Epithelial cell of prostate (primary cell): Measurements from ENCODE around the gene ADARB1.

Source experiments
- DNase-seq: peaks from one replicate; pipeline ENCODE4 v3.0.0-alpha.2; 2011; ENCODE audit warnings: low read depth, low spot score
- H3K27ac ChIP-seq: fragments of 450-650 bp; 2 replicates; pipeline ENCODE4 v1.5.1; 2017; ENCODE audit warnings: mild to moderate bottlenecking

Gene ADARB1

DNA sequence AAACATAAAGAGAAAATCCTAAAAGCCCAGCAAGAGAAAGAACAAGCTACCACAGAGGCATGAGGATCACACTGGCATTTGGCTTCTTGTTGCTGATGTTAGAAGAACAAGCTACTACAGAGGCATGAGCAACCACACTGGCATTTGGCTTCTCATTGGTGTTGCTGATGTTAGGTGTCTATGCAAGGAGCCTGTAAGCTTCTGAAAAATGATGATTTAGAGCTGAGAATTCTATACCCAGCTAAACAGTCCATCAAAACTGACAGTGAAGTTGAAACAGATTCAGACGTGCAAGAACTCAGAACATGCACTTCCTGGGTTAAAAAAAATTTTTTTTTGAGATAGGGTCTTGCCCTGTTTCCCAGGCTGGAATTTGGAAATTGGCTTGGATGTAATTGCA, 37.8 kb upstream of the ADARB1 start:
- no peak for DNase-seq
- no peak overlapping the region for H3K27ac ChIP-seq

DNA sequence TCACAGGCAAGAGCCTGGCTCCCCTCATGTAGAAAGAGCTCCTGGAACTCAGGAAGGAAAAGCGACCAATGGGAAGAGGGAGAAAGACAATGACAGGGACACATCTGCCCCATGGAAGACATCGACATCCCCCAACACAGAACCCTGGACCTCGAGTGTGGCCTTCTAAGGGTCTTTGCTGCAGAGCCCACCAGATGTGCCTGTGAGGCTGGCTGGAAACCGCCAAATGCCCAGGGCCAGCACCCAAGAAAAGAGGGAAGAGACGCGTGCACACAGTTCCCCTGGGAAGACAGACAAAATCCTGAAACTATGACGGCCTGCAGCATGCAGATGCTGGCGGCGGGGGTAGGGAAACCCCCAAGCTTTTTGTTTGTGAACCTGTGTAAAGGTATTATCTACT, 36.4 kb upstream of the ADARB1 start:
- no peak overlapping the region for H3K27ac ChIP-seq
- no peak for DNase-seq

DNA sequence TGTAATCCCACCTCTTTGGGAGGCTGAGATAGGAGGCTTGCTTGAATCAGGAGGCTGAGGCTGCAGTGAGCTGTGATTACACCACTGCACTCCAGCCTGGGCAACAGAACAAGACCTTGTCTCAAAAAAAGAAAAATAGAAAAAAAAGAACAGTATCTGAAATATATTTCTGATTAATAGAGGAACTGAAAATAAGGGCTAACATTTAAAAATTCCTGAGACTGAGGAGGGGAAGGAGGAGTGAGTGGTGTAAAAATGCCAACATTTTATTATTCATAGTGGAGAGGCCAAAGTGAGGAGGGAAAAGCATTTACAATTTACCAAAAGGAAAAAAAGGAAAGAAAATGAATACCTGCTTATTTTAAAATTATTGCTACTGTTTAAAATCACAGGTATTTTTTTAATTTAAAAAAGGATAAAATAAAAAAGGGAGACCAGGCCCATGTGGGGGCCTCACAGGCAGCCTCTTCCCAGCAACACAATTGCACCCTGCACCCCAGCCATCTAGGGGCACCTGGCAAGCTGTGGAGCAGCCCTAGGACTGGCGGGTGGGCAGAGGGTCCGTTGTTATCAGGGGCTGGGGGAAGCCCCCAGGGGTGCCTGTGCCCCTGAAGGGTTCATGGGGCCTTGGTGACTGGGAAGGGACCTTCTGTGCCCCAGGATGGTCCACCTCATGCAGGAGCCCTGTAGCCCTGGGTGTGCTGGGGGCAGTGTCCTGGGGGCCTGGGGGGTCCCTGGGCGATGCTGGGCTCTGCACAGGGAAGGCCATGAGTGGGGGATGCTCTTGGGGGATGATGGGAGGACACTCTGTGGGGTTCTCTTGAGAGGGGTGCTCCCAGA, 34.8 kb upstream of the ADARB1 start:
- DNase-seq = no peak
- H3K27ac ChIP-seq = no peak overlapping the region

DNA sequence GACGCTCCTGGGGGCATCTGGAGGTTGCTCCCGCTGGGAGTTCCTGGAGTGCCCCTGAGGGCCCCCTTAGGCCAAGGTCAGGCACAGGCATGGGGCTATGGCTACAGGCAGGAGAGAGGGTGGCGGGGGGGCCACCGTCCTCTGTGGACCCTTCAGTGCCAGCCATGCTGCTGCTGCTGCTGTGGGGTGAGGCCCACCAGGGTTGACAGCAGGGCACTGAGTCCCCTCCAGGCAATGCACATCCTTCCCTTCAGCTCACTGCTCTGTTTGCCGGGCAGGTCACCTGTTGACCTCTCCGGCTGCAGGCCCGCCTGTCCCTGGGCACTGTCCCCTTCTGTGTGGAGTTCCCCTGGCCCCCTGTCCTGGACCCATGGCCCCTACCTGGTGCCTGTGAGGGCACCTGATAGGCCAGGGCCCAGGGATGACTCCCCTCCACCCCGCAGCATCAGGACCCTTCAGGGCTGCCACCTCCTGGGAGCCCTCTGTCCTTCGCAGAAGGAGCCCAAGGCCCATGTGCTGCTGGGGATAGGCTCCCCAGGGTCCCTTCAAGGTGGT, 34.1 kb upstream of the ADARB1 start:
- no peak for DNase-seq

DNA sequence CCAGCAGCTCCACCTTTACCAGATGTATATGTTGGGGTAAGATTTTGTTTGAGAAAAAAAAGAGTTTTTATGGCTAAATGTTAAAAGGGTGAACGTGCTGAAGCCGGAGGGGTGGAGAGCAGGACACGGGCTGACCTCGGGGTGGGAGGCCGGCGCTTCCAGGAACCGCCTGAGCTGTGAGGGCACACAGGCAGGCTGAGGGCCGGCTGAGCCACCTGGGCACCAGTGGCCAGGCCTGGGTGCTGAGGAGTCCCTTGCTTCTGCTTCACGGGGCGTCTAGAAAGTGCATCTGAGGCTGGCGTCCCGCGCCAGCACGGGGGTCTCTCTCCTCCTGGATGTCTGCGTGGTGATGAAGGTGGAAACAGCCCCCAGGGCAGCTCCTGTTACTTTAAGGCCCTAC, 33.6 kb upstream of the ADARB1 start:
- DNase-seq = no peak
- no peak overlapping the region for H3K27ac ChIP-seq

More for the DNA sequence above, 34.1 kb upstream of the ADARB1 start:
- H3K27ac ChIP-seq = no peak overlapping the region

DNA sequence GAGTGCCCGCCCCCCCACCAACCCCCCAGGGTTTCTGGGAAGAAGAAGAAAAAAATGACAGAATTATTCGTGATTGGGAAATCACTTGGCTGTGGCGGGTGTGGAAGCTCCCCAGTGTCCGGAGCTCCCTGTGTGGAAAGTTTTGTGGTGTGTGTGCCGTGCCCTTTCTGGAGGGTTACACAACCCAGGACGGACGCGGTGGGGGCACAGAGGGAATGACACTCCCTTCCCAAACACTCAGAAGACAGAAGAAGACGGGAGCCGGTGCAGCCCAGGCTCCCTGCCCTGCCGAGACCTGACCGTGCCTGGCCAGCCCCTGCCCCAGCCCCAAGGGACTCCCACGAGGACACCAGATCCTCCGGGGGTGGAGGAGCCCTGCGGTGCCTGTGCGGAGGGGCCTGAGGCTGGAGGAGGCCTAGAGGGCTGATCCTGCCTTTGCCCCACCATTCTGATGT, 33.0 kb upstream of the ADARB1 start:
- H3K27ac ChIP-seq = no peak overlapping the region
- no peak for DNase-seq

DNA sequence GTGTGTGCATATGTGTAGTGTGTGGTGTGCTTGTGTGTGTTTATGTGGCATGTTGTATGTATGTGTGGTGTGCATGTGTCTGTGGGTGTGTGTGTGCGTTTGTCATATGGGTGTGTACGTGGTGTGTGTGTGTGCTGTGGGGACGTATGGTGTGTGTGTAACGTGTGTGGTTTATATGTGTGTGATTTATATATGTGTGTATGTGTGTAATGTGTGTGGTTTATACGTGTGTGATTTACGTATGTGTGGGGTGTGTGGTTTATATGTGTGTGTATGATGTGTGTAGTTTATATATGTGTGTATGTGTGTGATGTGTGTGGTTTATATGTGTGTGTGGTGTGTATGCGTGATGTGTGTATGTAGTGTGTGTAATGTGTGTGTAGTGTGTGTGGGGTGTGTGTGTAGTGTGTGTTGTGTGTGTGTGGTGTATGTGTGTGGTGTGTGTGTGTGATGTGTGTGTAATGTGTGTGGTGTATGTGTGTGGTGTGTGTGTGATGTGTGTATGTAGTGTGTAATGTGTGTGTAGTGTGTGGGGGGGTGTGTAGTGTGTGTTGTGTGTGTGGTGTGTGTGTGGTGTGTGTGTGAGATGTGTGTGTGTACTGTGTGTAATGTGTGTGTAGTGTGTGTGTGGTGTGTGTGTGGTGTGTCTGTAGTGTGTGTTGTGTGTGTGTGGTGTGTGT, 32.3 kb upstream of the ADARB1 start:
- no peak overlapping the region for H3K27ac ChIP-seq
- DNase-seq = no peak

DNA sequence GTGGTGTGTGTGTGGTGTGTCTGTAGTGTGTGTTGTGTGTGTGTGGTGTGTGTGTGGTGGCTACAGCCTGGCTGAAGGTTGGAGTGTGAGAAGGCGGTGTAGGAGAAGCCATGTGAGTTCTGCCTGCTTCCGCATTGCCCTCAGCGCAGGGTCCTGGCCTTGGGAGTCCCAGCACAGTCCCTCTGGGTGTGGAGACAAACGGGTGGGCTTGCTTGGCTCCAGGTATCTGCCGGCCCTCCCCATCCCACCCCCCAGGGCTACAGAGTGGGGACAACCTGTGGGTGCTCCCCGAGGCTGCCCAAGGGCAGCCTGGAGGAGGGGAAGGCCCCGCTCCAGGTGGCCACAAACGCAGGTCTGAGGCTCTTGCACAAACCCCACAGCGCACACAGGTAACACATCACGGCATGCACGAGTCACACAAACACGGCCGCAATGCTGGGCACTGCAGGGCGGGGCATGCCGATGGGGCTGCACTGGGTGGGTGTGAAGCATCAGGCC, 31.7 kb upstream of the ADARB1 start:
- H3K27ac ChIP-seq = no peak overlapping the region
- no peak for DNase-seq

DNA sequence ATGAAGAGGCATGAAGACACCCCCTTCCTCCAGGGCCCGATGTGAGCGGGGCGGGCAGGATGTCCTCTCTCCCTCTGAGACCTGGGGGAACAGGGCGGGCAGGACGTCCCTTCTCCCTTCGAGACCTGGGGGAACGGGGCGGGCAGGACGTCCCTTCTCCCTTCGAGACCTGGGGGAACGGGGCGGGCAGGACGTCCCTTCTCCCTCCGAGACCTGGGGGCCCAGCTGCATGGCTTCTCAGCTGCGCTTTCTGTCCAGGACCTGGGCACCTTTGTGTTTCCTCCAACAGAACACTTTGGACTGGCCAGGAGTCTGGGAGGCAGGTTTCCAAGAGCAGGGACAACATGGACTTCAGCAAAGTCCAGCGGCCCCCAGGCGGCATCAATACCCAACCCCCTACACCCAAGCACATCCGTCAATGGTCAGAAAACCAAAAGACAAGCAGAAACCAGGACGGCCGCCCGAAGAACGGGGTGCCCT, 30.8 kb upstream of the ADARB1 start:
- no peak overlapping the region for H3K27ac ChIP-seq
- no peak for DNase-seq

DNA sequence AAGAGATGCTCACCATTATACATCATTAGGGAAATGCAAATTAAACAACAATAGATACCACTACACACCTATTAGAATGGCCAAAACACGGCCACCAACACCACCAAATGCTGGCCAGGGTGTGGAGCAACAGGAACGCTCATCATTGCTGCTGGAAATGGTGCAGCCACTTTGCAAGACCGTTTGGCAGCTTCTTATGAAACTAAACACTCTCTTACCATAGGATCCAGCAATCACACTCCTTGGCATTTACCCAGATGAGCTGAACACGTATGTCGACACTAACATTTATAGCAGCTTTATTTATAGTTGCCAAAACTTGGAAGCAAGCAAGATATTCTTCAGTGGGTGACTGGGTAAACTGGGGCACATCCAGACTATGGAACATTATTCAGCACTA, 28.9 kb upstream of the ADARB1 start:
- H3K27ac ChIP-seq = no peak overlapping the region
- no peak for DNase-seq

DNA sequence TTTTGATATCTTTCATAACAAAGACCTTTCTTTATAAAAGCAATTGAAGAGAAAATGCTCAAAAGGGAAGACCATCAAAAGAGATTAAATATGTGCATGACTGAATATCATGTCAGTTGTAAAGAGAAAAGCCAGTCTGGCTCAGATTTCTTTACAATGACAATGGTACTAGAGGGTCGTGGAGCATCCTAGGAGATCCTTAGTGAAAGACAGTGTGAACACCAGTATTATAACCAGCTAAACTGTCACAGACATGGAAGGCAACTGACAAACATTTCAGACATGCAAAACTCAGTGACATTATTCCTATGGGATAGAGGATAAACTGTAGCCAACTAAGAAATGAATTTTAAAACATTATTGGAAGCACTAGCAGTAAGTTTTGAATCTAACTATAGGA, 27.1 kb upstream of the ADARB1 start:
- H3K27ac ChIP-seq = no peak overlapping the region
- no peak for DNase-seq

DNA sequence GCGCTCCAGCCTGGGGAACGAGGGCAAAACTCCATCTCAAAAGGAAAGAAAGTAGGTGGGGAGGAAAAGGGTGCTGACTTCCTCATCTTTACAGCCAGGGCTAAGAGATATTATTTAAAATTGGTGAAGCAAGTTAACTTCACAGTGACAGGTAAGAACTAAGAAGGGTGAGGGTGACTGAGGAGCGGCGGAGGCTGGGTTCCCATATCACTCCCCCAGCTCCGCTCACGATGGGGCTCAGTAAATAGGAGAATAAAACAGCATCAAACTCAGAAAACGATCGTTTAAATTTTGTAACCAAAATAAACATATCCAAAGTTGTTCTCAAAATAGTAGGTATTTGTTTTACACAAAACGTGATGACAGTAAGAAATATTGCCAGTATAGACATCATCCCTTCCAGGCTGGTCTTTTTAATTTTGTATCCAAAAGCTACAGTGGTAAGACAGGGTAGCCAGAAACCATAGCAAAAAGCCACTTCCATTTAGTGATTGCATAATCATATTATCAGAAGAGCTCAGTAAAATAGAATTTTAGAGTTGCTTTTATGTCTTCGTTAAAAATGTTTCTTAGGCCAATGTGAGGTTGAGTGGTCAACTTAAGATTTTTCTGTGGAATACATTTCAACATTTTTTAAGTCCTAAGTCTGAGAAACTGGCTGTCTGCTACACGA, 26.2 kb upstream of the ADARB1 start:
- no peak for DNase-seq
- no peak overlapping the region for H3K27ac ChIP-seq

DNA sequence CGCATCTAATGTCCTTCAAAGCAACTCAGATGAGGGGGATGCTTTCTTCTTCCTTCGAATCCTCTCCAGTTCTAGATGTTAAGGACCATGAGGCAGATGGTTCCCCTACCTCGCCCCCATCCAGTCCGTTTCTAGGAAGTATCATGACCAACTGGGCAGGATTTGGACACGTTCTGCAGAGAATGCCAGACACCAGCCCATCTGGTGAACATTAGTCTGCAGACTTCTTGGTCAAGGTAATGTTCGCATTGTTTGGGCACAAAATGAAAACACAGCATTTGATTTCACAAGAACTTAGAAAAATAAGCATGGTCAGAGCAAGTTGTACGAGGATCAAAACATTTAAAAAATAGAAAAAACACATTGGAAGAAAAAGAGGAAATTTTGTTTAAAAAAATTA, 25.4 kb upstream of the ADARB1 start:
- no peak overlapping the region for H3K27ac ChIP-seq
- DNase-seq = no peak

DNA sequence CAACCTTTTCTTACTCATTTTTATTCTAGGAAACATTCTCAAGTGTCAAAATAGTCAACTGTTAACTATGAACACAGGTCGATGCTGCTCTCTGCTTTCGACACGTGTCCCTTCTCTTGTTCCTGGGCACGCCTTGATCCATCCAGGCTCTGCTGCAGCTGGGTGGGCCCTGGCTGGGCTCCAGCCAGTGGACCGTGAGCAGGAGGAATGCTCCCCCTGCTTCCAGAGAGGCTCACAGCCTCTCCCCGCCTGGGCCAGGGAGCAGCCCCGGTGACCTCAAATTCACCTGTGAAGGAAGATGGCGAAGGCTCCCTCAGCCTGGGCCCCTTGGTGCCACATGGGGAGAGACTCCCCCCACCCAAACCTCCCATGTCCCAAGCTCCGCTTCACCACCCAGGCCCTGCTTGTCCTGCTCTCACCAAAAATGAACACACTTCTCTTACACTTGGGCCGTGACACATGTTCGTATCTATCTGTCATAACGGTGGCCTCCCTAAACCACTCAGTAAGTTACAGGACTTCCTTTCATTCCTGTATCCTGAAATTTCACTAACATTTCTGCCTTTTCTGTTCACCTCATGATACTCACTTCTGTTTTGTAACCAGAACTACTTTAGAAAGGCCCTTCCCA, 24.6 kb upstream of the ADARB1 start:
- DNase-seq = no peak
- H3K27ac ChIP-seq = no peak overlapping the region

DNA sequence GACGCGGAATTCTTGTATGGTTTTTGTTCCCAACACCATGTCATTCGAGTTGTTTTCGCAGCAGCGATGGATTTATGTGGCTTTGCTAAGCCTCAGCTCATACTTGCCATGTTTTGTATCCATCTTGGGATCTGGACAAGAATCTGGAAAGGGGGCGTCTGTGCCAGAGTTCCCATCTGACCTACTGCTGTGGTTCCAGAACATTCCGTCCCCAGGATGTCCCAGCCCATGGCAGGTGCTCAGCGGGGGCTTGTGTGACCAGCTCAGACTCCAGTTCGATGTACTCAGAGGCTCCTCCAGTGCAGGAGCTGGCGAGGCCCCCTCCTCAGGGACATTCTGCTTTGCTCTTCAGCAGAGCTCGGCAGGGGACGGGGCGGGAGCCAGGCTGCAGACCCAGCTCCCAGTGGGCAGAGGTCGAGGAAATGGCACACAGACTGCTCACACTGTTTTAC, 24.0 kb upstream of the ADARB1 start:
- no peak for DNase-seq
- no peak overlapping the region for H3K27ac ChIP-seq

DNA sequence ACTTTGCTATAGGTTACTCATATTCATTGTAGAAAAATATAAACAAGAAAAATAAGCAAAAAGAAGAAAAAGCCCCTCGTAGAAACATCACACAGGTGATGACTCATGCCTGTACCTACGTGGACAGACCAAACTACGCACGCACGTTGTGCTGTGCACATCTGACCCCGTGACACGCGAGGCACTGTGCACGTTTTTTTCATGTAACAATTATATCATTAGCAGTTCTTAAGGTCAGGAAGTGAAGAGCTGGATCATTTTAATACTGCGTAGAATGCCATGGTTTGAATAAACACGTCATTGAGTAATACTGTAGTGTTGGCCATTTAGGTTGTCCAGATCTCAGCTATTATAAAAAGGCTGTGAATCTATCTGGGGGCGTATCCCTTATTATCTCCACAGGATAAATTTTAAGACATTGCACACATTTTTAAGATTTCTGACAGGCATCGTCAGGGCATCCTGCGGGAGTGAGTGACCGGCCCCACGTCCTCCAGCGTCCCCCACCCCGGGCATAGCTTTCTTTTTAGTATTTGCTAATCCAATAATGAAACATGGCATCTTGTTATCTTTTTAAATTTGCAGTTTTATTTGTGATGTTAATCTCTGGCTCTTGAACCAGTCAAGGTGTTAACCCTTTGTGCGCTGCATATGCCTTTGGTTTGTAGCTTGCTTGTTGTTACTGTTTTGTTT, 23.4 kb upstream of the ADARB1 start:
- no peak for DNase-seq
- H3K27ac ChIP-seq = no peak overlapping the region

DNA sequence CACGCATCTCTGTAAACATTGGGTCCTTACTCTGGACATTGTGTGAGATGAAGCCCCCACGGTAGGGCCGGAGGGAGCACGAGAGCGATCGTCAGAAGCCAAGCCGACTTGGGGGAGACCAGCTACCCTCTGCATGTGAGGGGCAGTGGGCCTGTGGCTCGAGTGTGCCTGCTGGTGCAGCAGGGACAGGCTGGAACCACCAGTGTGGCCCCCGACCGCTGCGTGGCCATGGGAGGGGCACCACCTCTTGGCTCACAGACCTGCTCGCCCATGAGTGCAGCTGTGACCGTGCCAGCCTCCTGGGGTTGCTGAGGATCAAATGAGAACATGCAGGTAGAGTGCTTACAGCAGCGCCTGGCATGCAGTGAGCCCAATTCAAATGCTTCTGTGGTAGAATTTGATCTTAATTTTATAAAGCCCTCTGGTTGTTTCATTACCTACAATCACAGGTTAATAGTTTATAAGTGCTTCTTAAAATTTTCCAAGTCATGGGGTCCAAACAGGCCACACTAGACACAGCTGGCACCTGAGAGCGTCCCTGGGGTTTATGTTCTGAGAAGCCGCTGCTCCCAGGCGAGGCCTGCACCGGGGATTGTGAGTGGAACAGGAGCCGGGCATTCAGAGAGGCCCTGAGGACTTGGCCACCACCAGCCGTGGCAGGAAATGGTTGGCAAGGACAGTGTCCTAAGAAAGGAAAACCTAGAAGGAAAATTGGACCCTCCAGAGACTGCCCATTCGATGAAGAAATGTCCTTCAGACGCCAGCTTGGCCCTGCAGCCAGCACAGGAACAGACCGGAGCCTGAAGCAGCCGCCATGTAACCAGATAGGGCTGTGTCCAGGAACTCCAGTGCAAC, 22.6 kb upstream of the ADARB1 start:
- H3K27ac ChIP-seq = no peak overlapping the region
- DNase-seq = no peak

DNA sequence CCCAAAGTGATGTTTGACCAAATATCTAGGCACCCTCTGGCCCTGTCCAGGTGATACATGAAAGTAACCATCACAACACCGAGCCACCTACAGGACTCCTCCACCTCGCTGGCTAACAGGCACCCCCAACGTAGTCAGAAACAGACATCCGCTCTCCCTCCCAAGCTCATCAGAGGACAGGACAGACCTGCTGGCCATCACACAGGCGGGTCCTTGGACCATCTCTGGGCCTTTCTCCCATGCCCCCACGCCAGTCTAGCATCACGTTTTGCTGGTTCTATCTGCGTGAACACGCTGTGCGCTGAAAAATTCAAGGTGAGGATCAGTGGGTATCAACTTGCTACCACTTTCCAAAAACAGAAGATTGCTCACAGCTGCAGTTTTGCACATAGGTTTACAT, 21.4 kb upstream of the ADARB1 start:
- no peak overlapping the region for H3K27ac ChIP-seq

More for the DNA sequence above, 21.4 kb upstream of the ADARB1 start:
- no peak for DNase-seq
